ENCODE results near the gene SEMA3D. TPM values are rescaled to one million over a fixed set of nuclear protein-coding genes. Genes with fewer than 3 reads are reported as not detected.
A peak's percentile ranks its signal among the peaks of the same experiment; 100 is the strongest.

SEMA3D gene
- total and polyA plus RNA-seq, 2 experiments from 2014 or later = 1.5 to 7.2 TPM

- TF ChIP-seq ZNF114 (CRISPR knock-in tag; IDR thresholded peaks at IDR 0.05) = no peak
- peak; percentile 67 to 89 for TF ChIP-seq CTCF (conservative IDR thresholded peaks at IDR 0.05; ENCODE audit: low read depth in 2 of 2)
- Histone ChIP-seq H3F3A (replicated peaks; ENCODE audit: low read depth) (no peaks in the 10 kb centered on the region), H3K27me3 (ENCODE audit: insufficient read depth) (no peaks in the 10 kb centered on the region), H3K4me2 (no peak overlapping the region), H3K27ac (ENCODE audit: low read depth) (no peak overlapping the region), H4K20me1 (replicated peaks; ENCODE audit: insufficient read depth) (no peaks in the 10 kb centered on the region), H3K79me2 (replicated peaks; ENCODE audit: insufficient read depth) (no peaks in the 10 kb centered on the region), H3K36me3 (ENCODE audit: insufficient read depth) (no peaks in the 10 kb centered on the region), H2AFZ (no peak overlapping the region), H3K9me2 (ENCODE audit: insufficient read depth) (no peaks in the 10 kb centered on the region), H3K4me1 (ENCODE audit: insufficient read depth) (peaks cover 19% of the 10 kb centered on the region), H3K4me3 (no peak overlapping the region)
- Mint-ChIP-seq H3K4me1 (peaks cover 16% of the 10 kb centered on the region), H3K27me3 (ENCODE audit: insufficient read depth, low read depth, poor library complexity) (no peaks in the 10 kb centered on the region), H3K4me3 (no peak overlapping the region), H3K27ac (no peak overlapping the region), H3K36me3 (ENCODE audit: low read depth) (no peaks in the 10 kb centered on the region), H3K9me3 (no peaks in the 10 kb centered on the region)
- no peak for ATAC-seq
- peak; percentile 72 for DNase-seq (ENCODE audit: low spot score)
Observed at GRCh38 chr7:85023066-85023712, 163.7 kb downstream of the SEMA3D start.

GRCh38 chr7:85022064-85022697, 164.7 kb downstream of the SEMA3D start:
- H3K4me1 Mint-ChIP-seq = peaks cover 16% of the 10 kb centered on the region
- TF ChIP-seq ZNF114 (CRISPR knock-in tag; IDR thresholded peaks at IDR 0.05) = no peak
- no peak for TF ChIP-seq NANOG (IDR thresholded peaks at IDR 0.05; ENCODE audit: borderline replicate concordance)
- no peak for TF ChIP-seq ZNF462 (CRISPR knock-in tag; IDR thresholded peaks at IDR 0.05)
- no peak for TF ChIP-seq CTCF (conservative IDR thresholded peaks at IDR 0.05; ENCODE audit: low read depth in 2 of 2)
- TF ChIP-seq STAT1 (IDR thresholded peaks at IDR 0.05; ENCODE audit: unreplicated experiment) = no peak
- no peak for TF ChIP-seq JUNB (IDR thresholded peaks at IDR 0.05; ENCODE audit: unreplicated experiment)
- TF ChIP-seq EZH2 (IDR thresholded peaks at IDR 0.05; ENCODE audit: low read depth, unreplicated experiment) = no peak
- TF ChIP-seq CREB1 (CRISPR knock-in tag; IDR thresholded peaks at IDR 0.05; ENCODE audit: low read depth) = no peak
- no peak for TF ChIP-seq EZH2phosphoT487 (IDR thresholded peaks at IDR 0.05; ENCODE audit: unreplicated experiment)
- no peak for TF ChIP-seq ZNF331 (CRISPR knock-in tag; IDR thresholded peaks at IDR 0.05; ENCODE audit: low read depth)
- TF ChIP-seq POLR2AphosphoS5 (IDR thresholded peaks at IDR 0.05; ENCODE audit: low read depth) = no peak

More at GRCh38 chr7:85022064-85022697, 164.7 kb downstream of the SEMA3D start:
- H3K9me3 Mint-ChIP-seq = no peaks in the 10 kb centered on the region
- Histone ChIP-seq H3K4me2 (no peak overlapping the region), H3K4me1 (ENCODE audit: insufficient read depth) (peaks cover 19% of the 10 kb centered on the region), H2AFZ (no peak overlapping the region), H3K27ac (ENCODE audit: low read depth) (no peak overlapping the region), H4K20me1 (replicated peaks; ENCODE audit: insufficient read depth) (no peaks in the 10 kb centered on the region), H3K9me2 (ENCODE audit: insufficient read depth) (no peaks in the 10 kb centered on the region), H3K27me3 (ENCODE audit: insufficient read depth) (no peaks in the 10 kb centered on the region), H3K79me2 (replicated peaks; ENCODE audit: insufficient read depth) (no peaks in the 10 kb centered on the region), H3K36me3 (ENCODE audit: insufficient read depth) (no peaks in the 10 kb centered on the region), H3F3A (replicated peaks; ENCODE audit: low read depth) (no peaks in the 10 kb centered on the region), H3K4me3 (no peak overlapping the region)
- no peak overlapping the region for H3K4me3 Mint-ChIP-seq
- no peaks in the 10 kb centered on the region for H3K36me3 Mint-ChIP-seq (ENCODE audit: low read depth)
- DNase-seq (ENCODE audit: low spot score) = no peak
- no peak for ATAC-seq
- H3K27ac Mint-ChIP-seq = no peak overlapping the region
- H3K27me3 Mint-ChIP-seq (ENCODE audit: insufficient read depth, low read depth, poor library complexity) = no peaks in the 10 kb centered on the region

Measured in GM23338 (cell line).